ENCODE results near the gene STAT5A.
"Not testable (repeated sequence)": the region's sequence is repeated elsewhere in the genome, so short reads cannot be mapped to it uniquely, and the experiment has no call there.

The STAT5A gene

GRCh38 chr17:42287977-42288802 lies at the start of gene STAT5A:
Gene STAT5A (plus strand): TSS chr17:42288498. CDS start chr17:42289412, 914 bp downstream.
- H3K4me3 ChIP-seq (ENCODE audit: low read length) = no peak within 1 kb of the TSS
- peaks cover 4% of the 10 kb centered on the region for H3K9me3 ChIP-seq (ENCODE audit: low read length)
- peaks cover 10% of the 10 kb centered on the region for H3K4me1 ChIP-seq (ENCODE audit: insufficient read depth, low read length)
- peak within 1 kb of the TSS; percentile 14 for H2AFZ ChIP-seq (ENCODE audit: low read depth, low read length)
- H3K36me3 ChIP-seq (ENCODE audit: insufficient read depth, low read length) = no peaks in the 10 kb centered on the region
- peaks cover 22% of the 10 kb centered on the region for H3K27me3 ChIP-seq (ENCODE audit: insufficient read depth, low read length)

GRCh38 chr17:42239576-42239975 lies 48.7 kb upstream of the STAT5A start:
- not testable (repeated sequence) for H3K27me3 ChIP-seq (ENCODE audit: insufficient read depth, low read length); H3K36me3 ChIP-seq (ENCODE audit: insufficient read depth, low read length); H3K4me1 ChIP-seq (ENCODE audit: insufficient read depth, low read length); H3K9me3 ChIP-seq (ENCODE audit: low read length); H2AFZ ChIP-seq (ENCODE audit: low read depth, low read length); H3K4me3 ChIP-seq (ENCODE audit: low read length)

GRCh38 chr17:42240201-42240600 lies 48.1 kb upstream of the STAT5A start:
- Histone ChIP-seq H3K27me3 (ENCODE audit: insufficient read depth, low read length) (no peaks in the 10 kb centered on the region), H3K36me3 (ENCODE audit: insufficient read depth, low read length) (peaks cover 2% of the 10 kb centered on the region), H3K9me3 (ENCODE audit: low read length) (no peaks in the 10 kb centered on the region), H2AFZ (ENCODE audit: low read depth, low read length) (no peak overlapping the region), H3K4me1 (ENCODE audit: insufficient read depth, low read length) (no peaks in the 10 kb centered on the region), H3K4me3 (ENCODE audit: low read length) (no peak overlapping the region)

GRCh38 chr17:42240863-42241262 lies 47.4 kb upstream of the STAT5A start:
- not testable (repeated sequence) for H2AFZ ChIP-seq (ENCODE audit: low read depth, low read length); H3K36me3 ChIP-seq (ENCODE audit: insufficient read depth, low read length); H3K4me1 ChIP-seq (ENCODE audit: insufficient read depth, low read length); H3K27me3 ChIP-seq (ENCODE audit: insufficient read depth, low read length); H3K9me3 ChIP-seq (ENCODE audit: low read length); H3K4me3 ChIP-seq (ENCODE audit: low read length)

GRCh38 chr17:42241871-42242270 lies 46.4 kb upstream of the STAT5A start:
- Histone ChIP-seq H3K9me3 (ENCODE audit: low read length) (no peaks in the 10 kb centered on the region), H3K4me3 (ENCODE audit: low read length) (no peak overlapping the region), H3K36me3 (ENCODE audit: insufficient read depth, low read length) (no peaks in the 10 kb centered on the region), H3K27me3 (ENCODE audit: insufficient read depth, low read length) (no peaks in the 10 kb centered on the region), H2AFZ (ENCODE audit: low read depth, low read length) (no peak overlapping the region), H3K4me1 (ENCODE audit: insufficient read depth, low read length) (no peaks in the 10 kb centered on the region)

GRCh38 chr17:42243493-42243982 lies 44.8 kb upstream of the STAT5A start:
- no peak overlapping the region for H3K4me3 ChIP-seq (ENCODE audit: low read length)
- H3K4me1 ChIP-seq (ENCODE audit: insufficient read depth, low read length) = peaks cover 6% of the 10 kb centered on the region
- H3K36me3 ChIP-seq (ENCODE audit: insufficient read depth, low read length) = no peaks in the 10 kb centered on the region
- no peak overlapping the region for H2AFZ ChIP-seq (ENCODE audit: low read depth, low read length)
- no peaks in the 10 kb centered on the region for H3K9me3 ChIP-seq (ENCODE audit: low read length)
- no peaks in the 10 kb centered on the region for H3K27me3 ChIP-seq (ENCODE audit: insufficient read depth, low read length)

- H3K27me3 ChIP-seq (ENCODE audit: insufficient read depth, low read length); H3K36me3 ChIP-seq (ENCODE audit: insufficient read depth, low read length); H3K4me3 ChIP-seq (ENCODE audit: low read length); H3K9me3 ChIP-seq (ENCODE audit: low read length); H2AFZ ChIP-seq (ENCODE audit: low read depth, low read length): not testable (repeated sequence)
- peaks cover 11% of the 10 kb centered on the region for H3K4me1 ChIP-seq (ENCODE audit: insufficient read depth, low read length)
These were observed 44.2 kb upstream of the STAT5A start for GRCh38 chr17:42244116-42244515.

GRCh38 chr17:42245183-42245582 lies 43.1 kb upstream of the STAT5A start:
- H3K9me3 ChIP-seq (ENCODE audit: low read length); H3K36me3 ChIP-seq (ENCODE audit: insufficient read depth, low read length); H3K27me3 ChIP-seq (ENCODE audit: insufficient read depth, low read length); H2AFZ ChIP-seq (ENCODE audit: low read depth, low read length); H3K4me3 ChIP-seq (ENCODE audit: low read length): not testable (repeated sequence)
- H3K4me1 ChIP-seq (ENCODE audit: insufficient read depth, low read length) = peaks cover 11% of the 10 kb centered on the region

- H3K4me1 ChIP-seq (ENCODE audit: insufficient read depth, low read length) = peaks cover 11% of the 10 kb centered on the region
- no peaks in the 10 kb centered on the region for H3K27me3 ChIP-seq (ENCODE audit: insufficient read depth, low read length)
- no peak overlapping the region for H2AFZ ChIP-seq (ENCODE audit: low read depth, low read length)
- H3K4me3 ChIP-seq (ENCODE audit: low read length) = no peak overlapping the region
- H3K36me3 ChIP-seq (ENCODE audit: insufficient read depth, low read length) = no peaks in the 10 kb centered on the region
- no peaks in the 10 kb centered on the region for H3K9me3 ChIP-seq (ENCODE audit: low read length)
These were observed 41.8 kb upstream of the STAT5A start for GRCh38 chr17:42246515-42246914.

- no peak overlapping the region for H2AFZ ChIP-seq (ENCODE audit: low read depth, low read length)
- no peaks in the 10 kb centered on the region for H3K36me3 ChIP-seq (ENCODE audit: insufficient read depth, low read length)
- no peaks in the 10 kb centered on the region for H3K27me3 ChIP-seq (ENCODE audit: insufficient read depth, low read length)
- no peaks in the 10 kb centered on the region for H3K9me3 ChIP-seq (ENCODE audit: low read length)
- no peak overlapping the region for H3K4me3 ChIP-seq (ENCODE audit: low read length)
- H3K4me1 ChIP-seq (ENCODE audit: insufficient read depth, low read length) = peaks cover 11% of the 10 kb centered on the region
These were observed 40.6 kb upstream of the STAT5A start for GRCh38 chr17:42247734-42248133.

GRCh38 chr17:42248351-42249179 lies 39.7 kb upstream of the STAT5A start:
- Histone ChIP-seq H2AFZ (ENCODE audit: low read depth, low read length) (no peak overlapping the region), H3K36me3 (ENCODE audit: insufficient read depth, low read length) (no peaks in the 10 kb centered on the region), H3K4me1 (ENCODE audit: insufficient read depth, low read length) (peaks cover 11% of the 10 kb centered on the region), H3K4me3 (ENCODE audit: low read length) (peak overlapping the region; percentile 29), H3K27me3 (ENCODE audit: insufficient read depth, low read length) (no peaks in the 10 kb centered on the region), H3K9me3 (ENCODE audit: low read length) (no peaks in the 10 kb centered on the region)

- H3K4me1 ChIP-seq (ENCODE audit: insufficient read depth, low read length) = peaks cover 11% of the 10 kb centered on the region
- H2AFZ ChIP-seq (ENCODE audit: low read depth, low read length) = no peak overlapping the region
- H3K36me3 ChIP-seq (ENCODE audit: insufficient read depth, low read length) = no peaks in the 10 kb centered on the region
- H3K27me3 ChIP-seq (ENCODE audit: insufficient read depth, low read length) = no peaks in the 10 kb centered on the region
- no peaks in the 10 kb centered on the region for H3K9me3 ChIP-seq (ENCODE audit: low read length)
- H3K4me3 ChIP-seq (ENCODE audit: low read length) = no peak overlapping the region
These were observed 38.4 kb upstream of the STAT5A start for GRCh38 chr17:42249681-42250446.

- Histone ChIP-seq H3K4me1 (ENCODE audit: insufficient read depth, low read length) (peaks cover 11% of the 10 kb centered on the region), H2AFZ (ENCODE audit: low read depth, low read length) (no peak overlapping the region), H3K27me3 (ENCODE audit: insufficient read depth, low read length) (no peaks in the 10 kb centered on the region), H3K9me3 (ENCODE audit: low read length) (no peaks in the 10 kb centered on the region), H3K4me3 (ENCODE audit: low read length) (no peak overlapping the region), H3K36me3 (ENCODE audit: insufficient read depth, low read length) (no peaks in the 10 kb centered on the region)
These were observed 37.2 kb upstream of the STAT5A start for GRCh38 chr17:42251115-42251514.

All from neuron (in vitro differentiated cells).